ENCODE measurements around the gene UGT2B15.
"Not testable (repeated sequence)": the region's sequence is repeated elsewhere in the genome, so short reads cannot be mapped to it uniquely, and the experiment has no call there.

DNA sequence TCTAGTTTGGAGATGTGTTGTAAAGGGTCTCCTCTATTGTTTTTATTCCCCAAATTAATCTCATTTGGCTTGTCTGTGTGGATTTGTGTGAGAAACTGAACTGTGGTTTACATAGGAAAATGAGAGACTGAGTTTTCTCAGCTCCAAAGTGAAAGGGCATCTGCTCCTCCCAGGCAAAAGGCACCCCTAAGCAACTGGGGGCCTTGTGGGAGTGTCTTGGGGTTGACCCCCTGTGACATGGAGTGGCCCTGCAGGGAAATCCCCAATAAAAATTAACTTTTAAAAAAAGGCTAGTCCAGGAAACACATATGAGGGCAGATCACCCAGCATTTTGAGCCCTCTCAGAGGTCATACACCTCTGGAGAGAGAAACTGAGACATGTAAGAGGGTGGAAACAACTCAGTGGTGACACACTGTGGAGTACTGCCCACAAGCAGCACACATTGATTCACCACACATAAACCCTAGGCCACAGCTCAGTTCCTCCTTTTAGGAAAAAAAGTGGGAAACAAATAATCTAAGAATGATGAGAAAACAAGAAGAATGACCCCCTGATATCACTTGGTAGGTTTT, 13.3 kb downstream of the UGT2B15 start:
- TF ChIP-seq, protein P1, sequence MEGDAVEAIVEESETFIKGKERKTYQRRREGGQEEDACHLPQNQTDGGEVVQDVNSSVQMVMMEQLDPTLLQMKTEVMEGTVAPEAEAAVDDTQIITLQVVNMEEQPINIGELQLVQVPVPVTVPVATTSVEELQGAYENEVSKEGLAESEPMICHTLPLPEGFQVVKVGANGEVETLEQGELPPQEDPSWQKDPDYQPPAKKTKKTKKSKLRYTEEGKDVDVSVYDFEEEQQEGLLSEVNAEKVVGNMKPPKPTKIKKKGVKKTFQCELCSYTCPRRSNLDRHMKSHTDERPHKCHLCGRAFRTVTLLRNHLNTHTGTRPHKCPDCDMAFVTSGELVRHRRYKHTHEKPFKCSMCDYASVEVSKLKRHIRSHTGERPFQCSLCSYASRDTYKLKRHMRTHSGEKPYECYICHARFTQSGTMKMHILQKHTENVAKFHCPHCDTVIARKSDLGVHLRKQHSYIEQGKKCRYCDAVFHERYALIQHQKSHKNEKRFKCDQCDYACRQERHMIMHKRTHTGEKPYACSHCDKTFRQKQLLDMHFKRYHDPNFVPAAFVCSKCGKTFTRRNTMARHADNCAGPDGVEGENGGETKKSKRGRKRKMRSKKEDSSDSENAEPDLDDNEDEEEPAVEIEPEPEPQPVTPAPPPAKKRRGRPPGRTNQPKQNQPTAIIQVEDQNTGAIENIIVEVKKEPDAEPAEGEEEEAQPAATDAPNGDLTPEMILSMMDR (IDR thresholded peaks at IDR 0.05 in 8 of 11, conservative IDR thresholded peaks at IDR 0.05 in 3 of 11): not testable (repeated sequence)
- not testable (repeated sequence) for TF ChIP-seq POLR2A, POLR2AphosphoS5 (IDR thresholded peaks at IDR 0.05)
